Osteoblast (primary cell): ENCODE measurements around the gene FLT4. TPM values are rescaled to one million over a fixed set of nuclear protein-coding genes. Genes with fewer than 3 reads are reported as not detected.
A peak's percentile ranks its signal among the peaks of the same experiment; 100 is the strongest.

ENCODE experiments used
- DNase-seq: peaks from one replicate; pipeline ENCODE4 v3.0.0; 2011; ENCODE audit warnings: low spot score, mixed read lengths; ENCODE audit not compliant: insufficient read length; ENCODE audit errors: missing footprints
- H2AFZ ChIP-seq: 2 replicates; pipeline ENCODE4 v1.6.0; 2011; ENCODE audit warnings: mild to moderate bottlenecking, low read length
- H3K27ac ChIP-seq: 2 replicates; pipeline ENCODE4 v1.5.1; 2011; ENCODE audit warnings: mild to moderate bottlenecking, low read depth, low read length, moderate library complexity
- H3K27me3 ChIP-seq: 2 replicates; pipeline ENCODE4 v1.6.0; 2012; ENCODE audit warnings: mild to moderate bottlenecking, control low read depth, inconsistent platforms, low read length, moderate library complexity; ENCODE audit not compliant: insufficient read depth
- H3K36me3 ChIP-seq: 2 replicates; pipeline ENCODE4 v1.5.1; 2011; ENCODE audit warnings: mild to moderate bottlenecking, low read length, control low read depth, moderate library complexity; ENCODE audit not compliant: insufficient read depth
- H3K4me1 ChIP-seq: 2 replicates; pipeline ENCODE4 v1.5.1; 2011; ENCODE audit warnings: mild to moderate bottlenecking, low read length, control low read depth, moderate library complexity; ENCODE audit not compliant: insufficient read depth
- H3K4me2 ChIP-seq: 2 replicates; pipeline ENCODE4 v1.6.0; 2011; ENCODE audit warnings: mild to moderate bottlenecking, low read length; ENCODE audit not compliant: insufficient read depth
- H3K4me3 ChIP-seq: fragments of 200-600 bp; sonication (generic); 3 replicates; pipeline ENCODE4 v1.5.1; 2012; ENCODE audit warnings: mild to moderate bottlenecking, low read length, inconsistent platforms; ENCODE audit not compliant: insufficient read depth
- H3K79me2 ChIP-seq: 2 replicates; pipeline ENCODE4 v1.6.0; 2012; ENCODE audit warnings: mild to moderate bottlenecking, low read length, control low read depth, inconsistent platforms; ENCODE audit not compliant: insufficient read depth
- H3K9me3 ChIP-seq: 2 replicates; pipeline ENCODE4 v1.5.1; 2011; ENCODE audit warnings: low read depth, low read length, control low read depth
- H4K20me1 ChIP-seq: 2 replicates; pipeline ENCODE4 v1.6.0; 2012; ENCODE audit warnings: mild to moderate bottlenecking, low read length, control low read depth; ENCODE audit not compliant: insufficient read depth
- CTCF ChIP-seq: IDR thresholded peaks from 2 replicates; pipeline ENCODE4 v1.5.1; 2011; ENCODE audit warnings: mild to moderate bottlenecking, low read depth, low read length, moderate library complexity; ENCODE audit errors: extremely low read depth
- total RNA-seq: library from RNA; depleted of rRNA; stranded (reverse); fragments of >200 nt; gene quantifications from 2 replicates; pipeline ENCODE4 v1.2.3, GENCODE V29; 2012

Gene FLT4
- total RNA-seq, 1 donor: not detected

GRCh38 chr5:180639287-180639686 lies 10.1 kb downstream of the FLT4 start:
- Histone ChIP-seq H3K27ac (no peak overlapping the region), H3K36me3 (no peaks in the 10 kb centered on the region), H2AFZ (no peak overlapping the region), H3K4me3 (no peak overlapping the region), H3K9me3 (no peaks in the 10 kb centered on the region), H3K4me2 (no peak overlapping the region), H3K27me3 (peaks cover 3% of the 10 kb centered on the region), H3K79me2 (no peaks in the 10 kb centered on the region), H4K20me1 (no peaks in the 10 kb centered on the region), H3K4me1 (no peaks in the 10 kb centered on the region)
- no peak for DNase-seq
- no peak for TF ChIP-seq CTCF

GRCh38 chr5:180637962-180638680 lies 11.3 kb downstream of the FLT4 start:
- no peaks in the 10 kb centered on the region for H3K79me2 ChIP-seq
- H3K27me3 ChIP-seq: peaks cover 3% of the 10 kb centered on the region
- no peak overlapping the region for H3K4me2 ChIP-seq
- no peak overlapping the region for H2AFZ ChIP-seq
- H3K9me3 ChIP-seq: no peaks in the 10 kb centered on the region
- DNase-seq: peak; percentile 66
- TF ChIP-seq CTCF: no peak
- no peaks in the 10 kb centered on the region for H3K36me3 ChIP-seq
- H3K4me1 ChIP-seq: no peaks in the 10 kb centered on the region
- no peaks in the 10 kb centered on the region for H4K20me1 ChIP-seq
- no peak overlapping the region for H3K27ac ChIP-seq
- H3K4me3 ChIP-seq: no peak overlapping the region

- Histone ChIP-seq H4K20me1 (no peaks in the 10 kb centered on the region), H3K4me3 (no peak overlapping the region), H3K36me3 (no peaks in the 10 kb centered on the region), H2AFZ (no peak overlapping the region), H3K4me1 (no peaks in the 10 kb centered on the region), H3K4me2 (no peak overlapping the region), H3K79me2 (no peaks in the 10 kb centered on the region), H3K27ac (no peak overlapping the region), H3K9me3 (no peaks in the 10 kb centered on the region), H3K27me3 (peaks cover 3% of the 10 kb centered on the region)
- DNase-seq: peak; percentile 96
- no peak for TF ChIP-seq CTCF
Measured at GRCh38 chr5:180636403-180637075, 12.9 kb downstream of the FLT4 start.

- Histone ChIP-seq H3K36me3 (no peaks in the 10 kb centered on the region), H3K4me2 (no peak overlapping the region), H3K79me2 (no peaks in the 10 kb centered on the region), H4K20me1 (no peaks in the 10 kb centered on the region), H3K4me1 (no peaks in the 10 kb centered on the region), H3K27me3 (peaks cover 3% of the 10 kb centered on the region), H3K27ac (no peak overlapping the region), H3K9me3 (no peaks in the 10 kb centered on the region), H3K4me3 (no peak overlapping the region), H2AFZ (no peak overlapping the region)
- no peak for TF ChIP-seq CTCF
- no peak for DNase-seq
Measured at GRCh38 chr5:180636016-180636402, 13.4 kb downstream of the FLT4 start.
